GM12874 (cell line): Measurements from ENCODE around the gene CRYZL1.

Experiments
- TF ChIP-seq, protein P1 (sequence below): IDR thresholded peaks from 2 replicates; pipeline ENCODE4 v1.5.1; 2011; ENCODE audit warnings: low read depth, mild to moderate bottlenecking, control low read depth, low read length, moderate library complexity; ENCODE audit not compliant: insufficient read depth

CRYZL1 gene

GRCh38 chr21:33684068-33684467, 42.5 kb upstream of the CRYZL1 start:
- TF ChIP-seq, protein P1, sequence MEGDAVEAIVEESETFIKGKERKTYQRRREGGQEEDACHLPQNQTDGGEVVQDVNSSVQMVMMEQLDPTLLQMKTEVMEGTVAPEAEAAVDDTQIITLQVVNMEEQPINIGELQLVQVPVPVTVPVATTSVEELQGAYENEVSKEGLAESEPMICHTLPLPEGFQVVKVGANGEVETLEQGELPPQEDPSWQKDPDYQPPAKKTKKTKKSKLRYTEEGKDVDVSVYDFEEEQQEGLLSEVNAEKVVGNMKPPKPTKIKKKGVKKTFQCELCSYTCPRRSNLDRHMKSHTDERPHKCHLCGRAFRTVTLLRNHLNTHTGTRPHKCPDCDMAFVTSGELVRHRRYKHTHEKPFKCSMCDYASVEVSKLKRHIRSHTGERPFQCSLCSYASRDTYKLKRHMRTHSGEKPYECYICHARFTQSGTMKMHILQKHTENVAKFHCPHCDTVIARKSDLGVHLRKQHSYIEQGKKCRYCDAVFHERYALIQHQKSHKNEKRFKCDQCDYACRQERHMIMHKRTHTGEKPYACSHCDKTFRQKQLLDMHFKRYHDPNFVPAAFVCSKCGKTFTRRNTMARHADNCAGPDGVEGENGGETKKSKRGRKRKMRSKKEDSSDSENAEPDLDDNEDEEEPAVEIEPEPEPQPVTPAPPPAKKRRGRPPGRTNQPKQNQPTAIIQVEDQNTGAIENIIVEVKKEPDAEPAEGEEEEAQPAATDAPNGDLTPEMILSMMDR = no peak

DNA sequence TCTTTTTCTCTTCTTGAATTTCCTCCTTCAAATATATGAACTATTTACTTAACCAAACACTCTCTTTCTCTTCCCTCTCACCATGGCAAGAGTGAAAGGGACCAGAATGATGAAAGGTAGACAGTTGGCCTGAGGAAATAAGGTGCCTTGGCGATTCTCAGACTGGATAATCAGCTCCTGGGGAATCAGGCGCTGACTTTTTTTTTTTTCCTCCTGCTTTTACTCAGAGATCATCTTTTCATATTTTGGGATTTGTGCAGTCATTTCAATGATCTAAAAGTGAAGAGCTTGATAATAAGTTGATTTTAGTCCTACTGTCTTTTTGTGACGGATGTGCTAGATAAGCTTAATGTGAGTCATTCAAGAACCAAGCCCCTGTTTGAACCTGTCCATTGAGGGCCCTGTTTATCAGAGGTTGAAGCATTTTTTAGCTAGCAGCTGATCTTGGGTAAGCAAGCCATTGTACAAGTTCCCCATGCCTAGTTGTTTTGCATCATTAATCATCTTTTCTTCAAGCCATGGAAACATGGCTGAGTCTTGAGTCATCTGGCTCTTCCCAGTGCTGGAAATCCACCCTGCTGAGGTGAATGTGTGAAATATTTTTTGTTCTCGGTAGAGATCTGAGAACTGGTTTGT, 41.6 kb upstream of the CRYZL1 start:
- TF ChIP-seq, protein P1 = no peak

DNA sequence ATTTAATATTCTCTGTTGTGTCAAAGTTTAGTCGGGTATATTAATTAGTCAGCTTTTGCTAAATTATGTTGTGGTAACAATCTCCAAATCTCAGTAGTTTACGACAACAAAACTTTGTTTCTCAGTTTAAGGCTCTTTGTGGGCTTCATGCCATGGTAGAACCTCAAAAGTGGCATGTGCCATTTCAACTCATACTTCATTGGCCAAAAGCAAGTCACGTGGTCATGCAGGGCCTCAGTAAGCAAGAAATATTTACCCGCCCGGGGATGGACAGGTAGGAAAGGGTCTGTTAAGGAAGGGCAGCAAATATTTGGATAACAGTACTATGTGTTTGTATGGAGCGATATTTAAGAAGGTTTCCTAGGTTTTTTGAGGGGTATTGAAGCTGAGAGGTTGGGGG, 39.3 kb upstream of the CRYZL1 start:
- TF ChIP-seq, protein P1 = no peak

- TF ChIP-seq, protein P1 = no peak
Measured at GRCh38 chr21:33677450-33677849, 35.9 kb upstream of the CRYZL1 start.

DNA sequence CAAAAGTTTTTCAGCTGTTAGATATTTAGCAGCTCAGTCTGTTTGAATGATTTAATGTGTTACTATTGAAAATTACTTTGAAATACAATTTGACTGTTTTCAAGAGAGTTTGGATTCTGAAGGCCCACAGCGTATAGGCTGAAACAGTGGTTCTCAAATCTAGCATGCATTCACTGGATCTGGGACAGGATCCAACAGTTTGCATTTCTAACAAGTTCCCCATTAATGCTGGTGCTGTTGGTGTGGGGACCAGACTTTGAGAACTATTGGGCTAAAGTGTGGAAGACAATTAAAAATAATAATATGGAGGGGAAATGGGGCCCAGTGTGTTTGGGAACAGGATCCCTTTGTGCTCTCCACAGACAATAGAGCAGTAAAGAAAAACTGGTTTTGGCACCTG, 32.7 kb upstream of the CRYZL1 start:
- TF ChIP-seq, protein P1 = no peak

GRCh38 chr21:33673473-33673872, 31.9 kb upstream of the CRYZL1 start:
- TF ChIP-seq, protein P1 = no peak

GRCh38 chr21:33670076-33670978, 28.8 kb upstream of the CRYZL1 start:
- TF ChIP-seq, protein P1 = no peak
